Fibroblast of lung (primary cell): ENCODE measurements around the gene NMNAT3.

Experiments used
- EZH2 ChIP-seq: IDR thresholded peaks from 2 replicates; pipeline ENCODE4 v1.5.1; 2012; ENCODE audit warnings: low read length, control low read depth, mild to moderate bottlenecking; ENCODE audit errors: missing control alignments
- TF ChIP-seq, protein P1 (sequence below), 2 donors: IDR thresholded peaks in 1 of 2; conservative IDR thresholded peaks in 1 of 2; 1 replicate in 1 of 2; 2 replicates in 1 of 2; pipeline ENCODE4 v1.5.1; 2011 to 2012; ENCODE audit warnings: low read length in 2 of 2, control low read depth in 1 of 2, inconsistent platforms in 1 of 2, low read depth in 1 of 2, mild to moderate bottlenecking in 1 of 2

DNA sequence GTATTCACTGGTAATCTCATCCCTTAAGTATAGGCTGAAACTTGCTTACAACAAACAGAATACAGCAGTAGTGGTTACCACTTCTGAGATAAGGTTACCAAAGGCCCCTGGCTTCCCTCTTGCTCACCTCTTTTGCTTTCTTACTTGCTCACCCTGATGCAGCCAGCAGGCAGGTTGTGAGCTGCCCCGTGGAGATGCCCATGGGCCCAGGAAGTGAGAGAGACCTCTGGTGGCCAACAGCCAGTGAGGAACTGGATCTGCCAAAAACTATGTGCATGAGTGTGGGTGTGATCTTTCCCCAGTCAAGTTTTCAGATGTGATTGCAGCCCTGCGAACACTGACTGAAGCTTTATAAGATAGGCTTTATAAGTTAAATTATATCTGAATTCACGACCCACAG is 48.7 kb downstream of the NMNAT3 start:
- TF ChIP-seq, protein P1, sequence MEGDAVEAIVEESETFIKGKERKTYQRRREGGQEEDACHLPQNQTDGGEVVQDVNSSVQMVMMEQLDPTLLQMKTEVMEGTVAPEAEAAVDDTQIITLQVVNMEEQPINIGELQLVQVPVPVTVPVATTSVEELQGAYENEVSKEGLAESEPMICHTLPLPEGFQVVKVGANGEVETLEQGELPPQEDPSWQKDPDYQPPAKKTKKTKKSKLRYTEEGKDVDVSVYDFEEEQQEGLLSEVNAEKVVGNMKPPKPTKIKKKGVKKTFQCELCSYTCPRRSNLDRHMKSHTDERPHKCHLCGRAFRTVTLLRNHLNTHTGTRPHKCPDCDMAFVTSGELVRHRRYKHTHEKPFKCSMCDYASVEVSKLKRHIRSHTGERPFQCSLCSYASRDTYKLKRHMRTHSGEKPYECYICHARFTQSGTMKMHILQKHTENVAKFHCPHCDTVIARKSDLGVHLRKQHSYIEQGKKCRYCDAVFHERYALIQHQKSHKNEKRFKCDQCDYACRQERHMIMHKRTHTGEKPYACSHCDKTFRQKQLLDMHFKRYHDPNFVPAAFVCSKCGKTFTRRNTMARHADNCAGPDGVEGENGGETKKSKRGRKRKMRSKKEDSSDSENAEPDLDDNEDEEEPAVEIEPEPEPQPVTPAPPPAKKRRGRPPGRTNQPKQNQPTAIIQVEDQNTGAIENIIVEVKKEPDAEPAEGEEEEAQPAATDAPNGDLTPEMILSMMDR (conservative IDR thresholded peaks at IDR 0.05 in 1 of 2, IDR thresholded peaks at IDR 0.05 in 1 of 2; ENCODE audit: low read depth in 1 of 2, low read length in 2 of 2) = peak in 1 of 2 donors; percentile 33
- no peak for TF ChIP-seq EZH2
